Skin epidermis (tissue), 12 donors: ENCODE measurements around the gene COX15.
A peak's percentile ranks its signal among the peaks of the same experiment; 100 is the strongest.
"Not testable (repeated sequence)": the region's sequence is repeated elsewhere in the genome, so short reads cannot be mapped to it uniquely, and the experiment has no call there.

Experiments
- H3K27ac ChIP-seq, 21 experiments: fragments of 200-600 bp; sonication (generic) in 11 of 21; one replicate each; pipeline ENCODE4 v1.5.0; 2020; ENCODE audit warnings: mild to moderate bottlenecking in 3 of 21, inconsistent platforms in 2 of 21, moderate library complexity in 2 of 21
- H3K4me3 ChIP-seq, 7 experiments: fragments of 200-600 bp; sonication (generic) in 2 of 7; one replicate each; pipeline ENCODE4 v1.5.0; 2020; ENCODE audit warnings: inconsistent platforms in 2 of 7, mild to moderate bottlenecking in 2 of 7, moderate library complexity in 1 of 7

The COX15 gene

DNA sequence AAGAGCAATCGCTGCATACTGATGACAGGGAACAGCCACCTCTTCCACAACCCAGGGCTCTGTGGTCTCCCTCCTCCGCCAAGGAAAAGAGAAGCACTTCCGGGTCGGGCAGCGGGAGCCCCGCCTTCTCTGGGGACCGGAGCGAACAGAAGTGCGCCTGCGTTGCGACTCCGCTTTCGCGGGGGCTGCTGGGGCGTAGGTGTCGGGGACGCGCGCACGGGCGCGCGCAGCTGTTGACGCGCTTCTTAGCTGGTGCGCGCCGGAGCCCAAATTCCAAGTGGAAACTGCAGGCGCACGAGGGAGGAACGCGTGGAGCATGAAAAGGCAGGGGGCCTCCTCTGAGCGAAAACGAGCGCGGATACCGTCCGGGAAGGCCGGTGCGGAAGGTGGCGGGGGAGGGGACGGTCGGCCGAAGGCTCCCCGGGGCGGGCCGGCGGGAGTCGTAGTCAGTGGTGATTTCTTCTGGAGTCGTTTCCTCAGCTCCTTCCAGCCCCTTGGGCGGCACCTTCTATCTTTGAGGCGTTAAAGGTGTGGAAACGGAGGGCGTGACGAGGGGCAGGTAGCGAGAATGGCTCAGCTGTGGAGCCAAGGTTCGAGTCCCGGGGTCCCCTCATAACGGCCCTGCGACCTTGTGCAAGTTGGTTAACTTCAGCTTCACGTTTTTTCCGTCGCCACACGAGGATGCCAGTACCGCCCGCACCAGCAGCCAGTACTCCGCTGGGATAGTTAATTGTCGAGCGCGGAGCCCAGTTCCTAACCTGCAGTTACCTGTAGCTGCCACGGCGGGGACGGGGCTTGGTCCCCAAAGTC, at the start of gene COX15, which contains the start of gene CUTC:
Gene COX15, minus strand, starts transcription at position 95 of the 810 bp plus-strand sequence. Its CDS starts 78 bp downstream, at position 17.
Gene CUTC, plus strand, starts transcription at position 202 of the 810 bp plus-strand sequence. Its CDS starts 115 bp downstream, at position 317.
- Histone ChIP-seq H3K4me3 (peak within 1 kb of the TSS; percentile 67 to 91 (median 77)), H3K27ac (peak within 1 kb of the TSS; percentile 68 to 96 (median 90))

DNA sequence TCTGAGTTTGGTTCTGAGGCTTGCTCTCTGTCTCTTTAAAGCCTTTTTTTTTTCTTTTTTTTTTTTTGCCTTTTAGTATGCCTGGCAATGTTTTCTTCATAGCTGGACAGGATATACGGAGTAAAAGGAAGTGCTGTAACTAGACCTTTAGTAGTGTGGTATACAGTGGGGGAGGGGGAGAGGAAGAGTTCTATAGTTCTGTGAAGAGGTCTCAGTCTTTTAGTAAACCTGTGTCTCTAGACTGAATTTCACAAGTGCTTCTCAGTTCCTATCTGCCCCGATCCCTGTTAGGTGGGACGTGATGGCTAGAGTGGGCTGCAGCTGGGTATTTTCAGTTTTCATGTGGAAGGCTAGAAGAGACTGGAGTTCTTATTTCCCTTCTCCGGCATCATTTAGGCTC, 47.4 kb upstream of the COX15 start:
- peak overlapping the region in 15 of 21 experiments; percentile 25 to 79 (median 59) for H3K27ac ChIP-seq
- no peak overlapping the region for H3K4me3 ChIP-seq

DNA sequence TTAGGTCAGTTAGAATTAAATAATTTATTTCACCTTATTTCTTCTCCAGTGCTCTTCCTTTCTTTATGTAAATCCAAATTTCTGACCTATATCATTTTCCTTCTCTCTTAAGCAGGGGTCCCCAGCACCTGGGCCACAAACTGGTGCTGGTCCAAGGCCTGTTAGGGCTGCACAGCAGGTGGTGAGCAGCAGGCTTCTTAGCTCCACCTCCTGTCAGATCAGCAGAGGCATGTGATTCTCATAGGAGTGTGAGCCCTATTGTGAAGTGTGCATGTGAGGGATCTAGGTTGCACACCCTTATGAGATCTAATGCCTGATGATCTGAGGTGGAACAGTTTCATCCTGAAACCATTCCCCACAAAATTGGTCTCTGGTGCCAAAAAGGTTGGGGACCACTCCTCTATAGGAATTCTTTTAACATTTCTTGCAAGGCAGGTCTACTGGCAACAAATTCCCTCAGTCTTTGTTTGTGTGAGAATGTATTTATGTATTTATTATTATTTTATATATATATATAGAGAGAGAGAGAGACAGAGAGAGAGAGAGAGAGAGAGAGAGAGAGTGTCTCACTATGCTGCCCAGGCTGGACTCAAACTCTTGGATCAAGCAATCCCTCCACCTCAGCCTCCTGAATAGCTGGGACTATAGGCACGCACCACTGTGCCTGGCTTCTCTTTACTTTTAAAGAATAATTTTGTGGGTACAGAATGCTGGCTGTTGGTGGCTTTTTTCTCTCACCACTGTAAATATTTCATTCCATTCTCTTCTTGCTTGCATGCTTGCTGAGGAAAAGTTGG, 46.2 kb upstream of the COX15 start:
- peak overlapping the region in 1 of 21 experiments; percentile 33 for H3K27ac ChIP-seq
- no peak overlapping the region for H3K4me3 ChIP-seq

DNA sequence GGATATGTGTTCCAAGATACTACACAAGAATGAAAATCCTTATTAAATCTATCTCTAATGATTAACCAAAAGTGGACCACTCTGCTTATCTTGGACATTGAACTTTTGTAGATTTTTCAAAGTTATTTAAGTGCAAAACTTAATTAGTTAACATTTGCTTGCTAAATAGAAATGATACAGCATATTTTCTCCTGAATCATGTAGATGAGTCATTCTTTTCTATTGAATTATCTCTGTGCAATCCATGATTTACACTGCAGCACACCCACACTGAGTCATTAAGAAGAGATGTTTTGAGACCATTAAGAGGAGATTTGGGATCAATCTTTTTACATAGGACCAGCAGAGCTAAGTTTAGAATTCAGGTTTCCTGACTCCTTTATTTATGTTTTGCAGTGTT, 43.9 kb upstream of the COX15 start:
- peak overlapping the region in 4 of 21 experiments; percentile 2 to 57 (median 14) for H3K27ac ChIP-seq
- H3K4me3 ChIP-seq = no peak overlapping the region

DNA sequence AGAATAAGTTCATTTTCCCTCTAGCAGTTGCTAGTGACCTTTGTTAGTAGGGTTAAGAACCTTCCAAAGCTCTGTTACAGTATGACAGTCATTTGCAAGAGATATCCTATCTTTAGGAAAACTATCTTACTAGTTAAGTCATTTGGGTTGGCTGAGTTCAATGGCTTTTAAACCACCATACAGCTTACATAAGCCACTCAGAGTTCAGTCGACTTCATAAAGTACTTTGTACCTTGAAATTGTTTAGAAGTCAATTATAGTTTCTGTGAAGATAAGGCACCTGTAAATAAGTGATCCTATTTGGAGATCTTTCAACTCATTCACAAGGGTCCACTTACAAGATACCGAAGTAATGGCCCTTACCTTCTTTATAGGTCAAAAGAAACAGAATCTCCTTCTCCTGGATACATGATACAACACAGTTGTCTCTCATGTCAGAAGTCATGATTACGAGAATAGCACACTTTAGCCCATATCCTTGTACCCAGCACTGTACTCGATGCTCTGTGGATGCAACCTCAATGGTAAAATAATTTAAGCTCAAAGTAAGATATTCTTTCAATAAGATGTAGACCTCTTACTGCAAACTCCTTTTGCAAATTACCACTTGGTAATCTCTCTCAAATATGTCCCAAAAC, 38.6 kb upstream of the COX15 start:
- H3K27ac ChIP-seq = no peak overlapping the region
- no peak overlapping the region for H3K4me3 ChIP-seq

DNA sequence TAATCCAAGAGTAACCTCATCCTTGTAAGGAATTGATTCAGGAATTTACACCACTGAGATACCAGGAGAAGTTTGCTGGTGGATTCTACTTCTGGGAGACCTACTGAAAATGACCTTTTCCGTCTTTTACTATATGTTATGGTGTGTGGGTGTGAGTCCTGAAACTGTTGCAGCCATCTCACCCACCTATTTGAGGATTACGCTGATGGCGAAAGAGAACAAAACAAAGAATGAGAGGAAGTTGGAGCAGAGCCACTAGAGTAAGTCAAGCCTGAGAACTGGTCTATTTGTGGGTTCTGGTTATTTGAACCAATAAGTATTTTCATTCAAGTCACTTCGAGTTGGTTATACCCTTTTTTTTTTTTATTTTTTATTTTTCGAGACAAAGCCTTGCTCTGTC, 37.8 kb upstream of the COX15 start:
- Histone ChIP-seq H3K27ac (no peak overlapping the region), H3K4me3 (no peak overlapping the region)

DNA sequence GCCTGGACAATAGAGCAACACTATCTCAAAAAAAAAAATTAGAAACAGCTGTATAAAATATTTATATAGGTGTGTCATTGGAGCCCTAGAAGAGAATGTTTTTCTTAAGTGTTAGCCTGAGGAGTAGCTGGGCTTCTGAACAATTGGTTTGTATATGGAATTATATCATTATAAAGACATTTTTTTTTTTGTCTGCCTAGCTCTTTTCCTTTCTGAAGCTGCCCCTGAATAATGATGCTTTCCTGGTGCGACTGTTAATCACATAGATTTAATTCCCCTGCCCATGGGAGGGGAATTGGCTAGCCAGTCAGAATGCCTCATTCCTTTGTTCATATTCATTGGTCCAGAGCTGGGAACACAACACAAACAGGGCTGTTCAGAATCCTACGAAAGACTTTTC, 36.6 kb upstream of the COX15 start:
- Histone ChIP-seq H3K27ac (no peak overlapping the region), H3K4me3 (no peak overlapping the region)

DNA sequence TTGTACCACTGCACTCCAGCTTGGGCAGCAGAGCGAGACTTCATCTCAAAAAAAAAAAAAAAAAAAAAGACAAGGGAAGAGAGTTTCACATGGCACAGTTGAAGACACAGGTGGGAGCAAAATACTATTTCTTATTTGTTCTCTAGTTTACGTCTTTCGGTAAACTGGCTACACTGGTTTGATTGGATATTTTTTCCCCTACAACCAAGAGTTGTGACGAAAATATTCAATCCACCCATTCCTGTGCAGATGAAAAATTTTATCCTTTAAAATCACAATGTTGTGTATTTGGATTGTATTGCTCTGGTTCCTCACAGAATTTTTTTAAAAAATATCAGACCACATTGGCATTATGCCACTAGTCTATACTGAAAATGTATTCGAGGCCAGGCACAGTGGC, 36.0 kb upstream of the COX15 start:
- H3K4me3 ChIP-seq = no peak overlapping the region
- H3K27ac ChIP-seq = no peak overlapping the region

DNA sequence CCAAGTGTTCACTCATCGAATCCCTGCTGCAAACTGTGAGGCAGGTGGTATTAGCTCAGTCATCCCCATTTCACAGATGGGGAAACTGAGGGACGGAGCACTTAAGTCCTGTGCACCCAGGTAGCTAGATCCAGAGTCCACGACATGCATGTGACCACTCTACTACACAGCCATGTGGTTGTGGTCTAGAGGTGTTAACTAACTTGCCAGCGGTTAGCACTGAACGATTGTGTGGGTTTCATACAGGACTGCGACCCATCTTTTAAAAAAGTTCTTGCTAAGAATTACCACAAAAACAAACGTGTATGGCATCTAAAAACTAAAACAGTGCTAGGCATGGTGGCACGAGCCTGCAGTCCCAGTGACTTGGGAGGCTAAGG, 34.4 kb upstream of the COX15 start:
- Histone ChIP-seq H3K27ac (no peak overlapping the region), H3K4me3 (no peak overlapping the region)

DNA sequence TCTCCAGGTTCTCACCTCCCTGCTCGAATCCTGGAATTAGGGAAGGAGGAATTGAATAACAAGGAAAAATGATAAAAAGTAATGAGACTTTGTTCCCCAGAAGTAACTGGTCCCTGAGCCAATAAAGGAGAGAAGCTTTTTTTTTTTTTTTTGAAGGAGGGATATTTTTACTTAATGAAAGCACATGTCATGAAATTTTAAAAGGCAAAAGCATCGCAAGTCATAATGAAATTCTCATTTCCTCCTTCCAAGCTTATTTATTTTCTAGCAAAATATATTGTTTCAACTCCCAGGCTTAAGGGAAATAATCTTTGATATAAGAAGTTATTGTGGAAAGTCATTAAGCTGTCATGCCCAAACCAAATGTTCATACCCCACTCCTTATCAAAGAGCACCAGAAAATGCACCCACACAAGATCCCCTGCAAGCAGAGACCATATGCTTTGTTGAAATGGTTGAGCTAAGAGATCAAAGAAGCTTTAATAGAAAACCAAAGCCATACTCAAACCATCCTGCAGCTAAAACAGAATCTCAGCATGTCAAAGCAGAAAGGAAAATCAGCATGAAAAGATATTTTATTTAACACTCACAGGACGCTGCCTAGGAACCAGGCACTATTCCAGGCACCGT, 33.9 kb upstream of the COX15 start:
- Histone ChIP-seq H3K4me3 (no peak overlapping the region), H3K27ac (no peak overlapping the region)

DNA sequence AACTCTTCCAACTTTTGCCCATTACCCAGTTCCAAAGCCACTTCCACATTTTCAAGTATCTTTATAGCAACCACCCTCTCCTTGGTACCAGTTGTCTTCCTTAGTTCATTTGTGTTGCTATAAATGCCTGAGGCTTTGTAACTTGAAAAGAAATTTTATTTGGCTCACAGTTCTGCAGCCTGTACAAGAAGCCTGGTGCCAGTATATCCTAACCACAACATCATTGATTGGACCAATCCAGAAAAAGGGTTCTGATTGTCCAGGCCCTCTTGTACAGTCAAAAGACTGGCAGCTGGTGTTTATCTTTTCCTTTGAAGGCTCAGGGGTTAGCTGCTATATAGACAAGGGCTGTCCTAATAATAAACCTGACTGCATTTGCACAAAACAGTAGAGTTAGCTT, 29.4 kb upstream of the COX15 start:
- Histone ChIP-seq H3K4me3 (no peak overlapping the region), H3K27ac (no peak overlapping the region)

DNA sequence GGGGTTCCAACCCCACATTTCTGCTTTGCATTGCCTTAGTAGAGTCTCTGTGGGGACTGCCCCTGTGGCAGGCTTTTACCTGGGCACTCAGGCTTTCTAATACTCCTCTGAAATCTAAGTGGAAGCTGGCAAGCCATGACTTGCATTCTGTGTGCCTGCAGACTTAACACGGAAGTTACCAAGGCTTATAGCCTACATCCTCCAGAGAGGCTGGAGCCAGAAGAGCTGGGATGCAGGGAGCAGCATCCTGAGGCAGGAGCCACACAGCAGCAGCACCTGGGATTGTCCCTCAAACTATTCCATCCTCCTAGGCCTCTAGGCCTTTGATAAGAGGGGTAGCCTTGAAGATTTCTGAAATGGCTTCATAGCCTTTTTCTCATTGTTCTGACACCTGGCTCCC, 28.4 kb upstream of the COX15 start:
- H3K4me3 ChIP-seq = no peak overlapping the region
- no peak overlapping the region for H3K27ac ChIP-seq

DNA sequence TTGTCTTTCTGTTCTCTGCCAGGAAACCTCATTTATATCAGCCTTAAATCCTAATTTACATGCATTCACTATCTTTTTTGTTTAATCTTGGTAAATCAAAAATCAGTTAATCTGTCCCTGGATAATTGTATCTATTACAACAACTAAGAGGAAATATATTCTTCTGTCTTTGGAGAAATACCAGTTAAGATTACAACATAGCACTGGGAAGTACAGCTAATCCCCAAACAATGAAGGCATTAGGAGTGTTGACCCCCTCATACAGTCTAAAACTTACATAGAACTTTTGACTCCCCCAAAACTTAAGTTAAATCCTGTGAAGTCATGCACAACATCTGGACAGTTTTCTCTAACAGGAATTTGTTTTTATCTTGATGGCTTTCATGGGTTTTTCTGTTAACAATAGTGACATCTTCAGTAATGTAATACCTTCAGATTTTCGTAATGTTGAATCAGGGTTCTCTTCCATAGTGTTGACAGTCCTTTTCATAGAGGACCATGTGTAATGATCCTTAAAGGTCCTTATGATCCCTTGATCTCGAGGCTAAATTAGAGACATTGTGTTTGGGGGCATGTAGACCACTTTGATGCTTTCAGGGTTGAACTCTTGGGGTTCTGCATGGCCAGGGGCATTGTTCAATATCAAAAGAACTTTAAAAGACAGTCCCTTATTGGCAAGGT, 26.4 kb upstream of the COX15 start:
- Histone ChIP-seq H3K4me3 (no peak overlapping the region), H3K27ac (no peak overlapping the region)

DNA sequence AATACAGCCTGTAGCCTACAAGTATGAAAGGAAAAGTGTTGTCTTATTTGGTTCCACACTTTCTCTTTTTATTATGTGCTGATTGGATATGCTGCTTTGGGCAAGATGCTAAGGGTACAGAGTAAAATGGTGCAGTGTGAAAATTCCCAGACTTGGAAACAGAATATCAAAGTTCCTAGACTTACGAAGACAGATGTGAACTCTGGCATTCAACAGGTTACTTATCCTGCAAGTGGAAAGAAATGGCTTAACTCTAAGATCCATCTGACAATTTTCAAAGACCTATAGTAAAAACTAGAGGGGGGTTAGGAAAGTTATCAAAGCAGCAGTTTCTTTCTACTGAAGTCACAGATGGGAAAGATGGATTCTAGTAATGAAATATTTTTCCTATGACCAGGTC, 24.2 kb upstream of the COX15 start:
- H3K27ac ChIP-seq = no peak overlapping the region
- H3K4me3 ChIP-seq = no peak overlapping the region

DNA sequence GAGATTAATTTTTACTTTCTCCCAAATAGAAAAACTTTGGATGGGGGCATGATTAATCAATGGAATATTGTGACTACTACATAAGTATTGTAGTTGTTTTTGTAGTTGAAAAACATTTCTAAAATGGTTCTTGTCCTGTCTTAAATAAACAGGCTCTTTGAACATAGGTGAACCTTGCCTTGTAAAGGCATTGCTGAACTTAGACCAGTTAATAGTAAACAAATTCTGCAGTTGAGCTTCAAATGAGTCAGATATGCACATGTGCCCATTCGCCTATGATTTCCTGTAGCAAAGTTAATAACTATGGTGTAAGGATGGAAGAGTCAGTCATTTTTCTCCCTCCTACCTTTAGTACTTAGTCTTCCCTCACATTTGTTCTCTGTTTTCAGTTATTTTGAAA, 22.7 kb upstream of the COX15 start:
- no peak overlapping the region for H3K4me3 ChIP-seq
- no peak overlapping the region for H3K27ac ChIP-seq

DNA sequence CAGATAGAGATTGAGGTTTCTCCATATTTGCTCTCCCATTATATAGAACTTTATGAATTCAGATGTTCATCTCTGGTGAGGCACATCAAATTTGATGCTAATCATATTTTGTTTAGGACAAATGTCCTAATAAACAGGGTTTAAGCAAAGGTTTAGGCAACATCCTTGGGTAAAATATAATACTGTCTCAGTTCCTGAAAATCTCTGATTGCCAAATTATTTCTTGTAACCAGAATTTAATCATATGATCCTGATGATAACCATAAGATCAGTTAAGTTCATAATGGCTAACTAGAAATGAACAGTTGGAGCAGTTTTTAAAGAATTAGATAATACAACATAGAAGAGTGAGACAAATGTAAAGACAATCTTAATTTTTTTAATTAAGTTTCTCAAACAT, 18.7 kb upstream of the COX15 start:
- no peak overlapping the region for H3K4me3 ChIP-seq
- H3K27ac ChIP-seq = no peak overlapping the region

DNA sequence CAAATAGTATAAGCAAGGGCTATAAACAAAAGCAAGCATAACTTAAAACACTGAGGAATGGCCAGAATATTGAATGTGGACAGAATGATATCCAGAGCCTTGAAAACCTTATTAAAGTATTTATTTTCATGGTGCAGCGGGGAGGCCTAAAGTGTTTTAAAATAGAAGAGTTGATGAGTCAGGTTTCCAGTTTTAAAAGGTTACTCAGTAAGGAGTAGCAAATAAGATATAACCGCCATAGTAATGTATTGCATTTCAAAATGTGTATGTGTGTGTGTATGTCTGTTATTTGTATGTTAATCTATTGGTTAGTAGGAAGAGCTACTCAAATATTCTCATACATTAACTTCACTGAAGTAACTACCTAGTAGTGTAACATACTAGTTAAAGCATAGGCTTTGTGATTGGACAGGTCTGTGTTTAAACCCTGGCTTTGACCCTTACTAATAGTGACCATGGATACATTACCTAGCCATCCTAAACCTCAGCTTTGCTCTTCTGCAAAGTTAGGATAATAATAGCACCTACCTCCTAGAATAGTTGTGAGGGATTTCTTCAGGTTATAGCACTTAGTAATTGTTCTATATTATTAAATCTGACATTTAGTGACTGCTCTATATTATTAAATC, 17.0 kb upstream of the COX15 start:
- no peak overlapping the region for H3K4me3 ChIP-seq
- H3K27ac ChIP-seq = no peak overlapping the region

DNA sequence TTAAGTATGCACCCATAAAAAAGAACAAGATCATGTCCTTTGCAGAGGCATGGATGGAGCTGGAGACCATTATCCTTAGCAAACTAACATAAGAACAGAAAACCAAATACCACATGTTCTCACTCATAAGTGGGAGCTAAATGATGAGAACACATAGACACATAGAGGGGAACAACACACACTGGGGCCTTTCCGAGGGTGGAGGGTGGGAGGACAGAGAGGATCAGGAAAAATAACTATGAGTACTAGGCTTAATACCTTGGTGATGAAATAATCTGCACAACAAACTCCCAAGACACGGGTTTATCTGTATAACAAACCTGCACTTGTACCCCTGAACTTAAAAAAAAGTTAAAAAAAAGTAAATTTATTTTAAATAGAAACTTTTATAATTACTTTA, 14.2 kb upstream of the COX15 start:
- H3K4me3 ChIP-seq, H3K27ac ChIP-seq: not testable (repeated sequence)

DNA sequence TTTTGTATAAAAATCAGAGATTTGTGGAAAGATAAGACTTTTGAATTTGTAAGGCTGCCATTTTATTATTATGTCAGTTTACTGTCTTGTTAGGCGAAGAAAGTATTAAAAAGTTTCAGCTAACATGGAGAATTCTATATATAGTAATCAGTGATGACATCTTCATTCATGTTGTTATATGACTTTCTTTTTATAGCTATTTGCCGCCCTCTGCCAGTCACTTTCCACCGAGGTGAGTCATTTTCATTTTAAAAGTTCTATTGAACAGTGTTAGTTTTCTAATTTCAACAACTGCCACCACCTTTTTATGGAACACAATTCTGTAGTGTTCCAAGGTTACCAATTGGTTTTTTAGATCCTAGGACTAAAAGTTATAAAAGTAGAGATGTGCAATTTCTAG, 11.9 kb upstream of the COX15 start:
- Histone ChIP-seq H3K4me3 (no peak overlapping the region), H3K27ac (no peak overlapping the region)
